K562 treated with DMSO at 1 percent for 12 hours (cell line): ENCODE data around the gene ARMCX1. TPM values are rescaled to one million over a fixed set of nuclear protein-coding genes. Genes with fewer than 3 reads are reported as not detected.

Source experiments
- total RNA-seq: library from RNA; unstranded; fragments of 300-600 nt; gene quantifications from 2 replicates; pipeline ENCODE4 v1.2.3, GENCODE V29; 2022; ENCODE audit not compliant: insufficient read depth

Gene ARMCX1
- 0.39 and 0.89 TPM in 2 replicates for total RNA-seq

GRCh38 chrX:101550362-101550750 is at the start of gene ARMCX1:
TSS of gene ARMCX1 (plus strand) at chrX:101550547. CDS start at chrX:101552931, 2,384 bp downstream.

Other genes starting within 250 kb of the ARMCX1 start
- gene TIMM8A, start 201.8 kb upstream of the ARMCX1 start, total RNA-seq, result 5.6 and 12.6 TPM in 2 replicates
- 15.5 and 37.0 TPM in 2 replicates for gene BTK, start 164.4 kb upstream of the ARMCX1 start, total RNA-seq
- 5,042 and 6,424 TPM in 2 replicates for gene RPL36A, start 159.5 kb upstream of the ARMCX1 start, total RNA-seq
- gene GLA, start 142.6 kb upstream of the ARMCX1 start, total RNA-seq, result 41.7 and 71.2 TPM in 2 replicates
- 22.5 and 40.1 TPM in 2 replicates for gene HNRNPH2, start 142.3 kb upstream of the ARMCX1 start, total RNA-seq
- gene ARMCX4, start 65.1 kb upstream of the ARMCX1 start, total RNA-seq, result not detected in 2 replicates
- gene ARMCX6, start 67.5 kb downstream of the ARMCX1 start, total RNA-seq, result 23.7 and 30.2 TPM in 2 replicates
- gene ARMCX3, start 72.6 kb downstream of the ARMCX1 start, total RNA-seq, result 11.7 and 38.8 TPM in 2 replicates
- gene ARMCX2, start 109.3 kb downstream of the ARMCX1 start, total RNA-seq, result 0.88 TPM in 1 of 2 replicates, not detected in the other